PFSK-1 (cell line): ENCODE data around the gene KANSL1L.

Experiments
- FOXP2 ChIP-seq: optimal IDR thresholded peaks from 2 replicates; pipeline ENCODE3; 2011; ENCODE audit warnings: borderline replicate concordance, control low read depth, inconsistent platforms; ENCODE audit not compliant: insufficient read depth; ENCODE audit errors: extremely low read length, extremely low read depth
- POLR2AphosphoS5 ChIP-seq: IDR thresholded peaks from 2 replicates; pipeline ENCODE4 v1.6.1; 2012; ENCODE audit warnings: low read depth, mild to moderate bottlenecking, control low read depth, low read length, moderate library complexity
- SIN3A ChIP-seq: IDR thresholded peaks from 2 replicates; pipeline ENCODE4 v1.6.1; 2012; ENCODE audit warnings: mild to moderate bottlenecking, low read length, moderate library complexity, borderline replicate concordance; ENCODE audit not compliant: insufficient read depth
- TAF1 ChIP-seq: IDR thresholded peaks from 2 replicates; pipeline ENCODE4 v1.6.1; 2012; ENCODE audit warnings: low read length, control low read depth, borderline replicate concordance; ENCODE audit not compliant: insufficient read depth
- TF ChIP-seq, protein P1 (sequence below), 2 experiments: IDR thresholded peaks; 2 replicates each; pipeline versions ENCODE4 v1.6.1 to v1.8.0; 2011 to 2012; ENCODE audit warnings: low read depth in 2 of 2, low read length in 2 of 2, control low read depth in 1 of 2, inconsistent platforms in 1 of 2, mild to moderate bottlenecking in 1 of 2, moderate library complexity in 1 of 2; ENCODE audit not compliant: insufficient read depth in 1 of 2

Gene KANSL1L

DNA sequence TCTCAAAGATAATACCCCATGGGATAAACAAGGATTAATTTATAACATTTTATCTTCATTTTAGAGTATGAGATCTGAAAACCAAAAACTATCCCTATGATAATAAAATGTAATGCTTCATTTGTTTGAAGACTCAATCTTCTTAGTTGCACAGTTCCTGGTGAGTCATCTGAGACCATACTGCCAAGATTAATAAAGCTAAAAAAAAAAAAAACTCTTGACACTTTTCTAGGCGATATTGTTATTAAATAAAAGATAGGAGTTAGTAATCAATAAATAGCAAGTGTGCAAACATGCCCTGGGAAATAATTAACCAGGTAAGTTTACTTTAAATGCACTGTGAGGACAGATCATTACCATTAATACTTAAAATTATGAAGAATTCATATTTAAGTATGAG is 84.9 kb downstream of the KANSL1L start:
- TF ChIP-seq POLR2AphosphoS5 (no peak), TAF1 (no peak), SIN3A (no peak), FOXP2 (no peak)
- TF ChIP-seq, protein P1, sequence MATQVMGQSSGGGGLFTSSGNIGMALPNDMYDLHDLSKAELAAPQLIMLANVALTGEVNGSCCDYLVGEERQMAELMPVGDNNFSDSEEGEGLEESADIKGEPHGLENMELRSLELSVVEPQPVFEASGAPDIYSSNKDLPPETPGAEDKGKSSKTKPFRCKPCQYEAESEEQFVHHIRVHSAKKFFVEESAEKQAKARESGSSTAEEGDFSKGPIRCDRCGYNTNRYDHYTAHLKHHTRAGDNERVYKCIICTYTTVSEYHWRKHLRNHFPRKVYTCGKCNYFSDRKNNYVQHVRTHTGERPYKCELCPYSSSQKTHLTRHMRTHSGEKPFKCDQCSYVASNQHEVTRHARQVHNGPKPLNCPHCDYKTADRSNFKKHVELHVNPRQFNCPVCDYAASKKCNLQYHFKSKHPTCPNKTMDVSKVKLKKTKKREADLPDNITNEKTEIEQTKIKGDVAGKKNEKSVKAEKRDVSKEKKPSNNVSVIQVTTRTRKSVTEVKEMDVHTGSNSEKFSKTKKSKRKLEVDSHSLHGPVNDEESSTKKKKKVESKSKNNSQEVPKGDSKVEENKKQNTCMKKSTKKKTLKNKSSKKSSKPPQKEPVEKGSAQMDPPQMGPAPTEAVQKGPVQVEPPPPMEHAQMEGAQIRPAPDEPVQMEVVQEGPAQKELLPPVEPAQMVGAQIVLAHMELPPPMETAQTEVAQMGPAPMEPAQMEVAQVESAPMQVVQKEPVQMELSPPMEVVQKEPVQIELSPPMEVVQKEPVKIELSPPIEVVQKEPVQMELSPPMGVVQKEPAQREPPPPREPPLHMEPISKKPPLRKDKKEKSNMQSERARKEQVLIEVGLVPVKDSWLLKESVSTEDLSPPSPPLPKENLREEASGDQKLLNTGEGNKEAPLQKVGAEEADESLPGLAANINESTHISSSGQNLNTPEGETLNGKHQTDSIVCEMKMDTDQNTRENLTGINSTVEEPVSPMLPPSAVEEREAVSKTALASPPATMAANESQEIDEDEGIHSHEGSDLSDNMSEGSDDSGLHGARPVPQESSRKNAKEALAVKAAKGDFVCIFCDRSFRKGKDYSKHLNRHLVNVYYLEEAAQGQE (IDR thresholded peaks at IDR 0.05; ENCODE audit: insufficient read depth in 1 of 2, low read depth in 2 of 2, low read length in 2 of 2) = no peak

DNA sequence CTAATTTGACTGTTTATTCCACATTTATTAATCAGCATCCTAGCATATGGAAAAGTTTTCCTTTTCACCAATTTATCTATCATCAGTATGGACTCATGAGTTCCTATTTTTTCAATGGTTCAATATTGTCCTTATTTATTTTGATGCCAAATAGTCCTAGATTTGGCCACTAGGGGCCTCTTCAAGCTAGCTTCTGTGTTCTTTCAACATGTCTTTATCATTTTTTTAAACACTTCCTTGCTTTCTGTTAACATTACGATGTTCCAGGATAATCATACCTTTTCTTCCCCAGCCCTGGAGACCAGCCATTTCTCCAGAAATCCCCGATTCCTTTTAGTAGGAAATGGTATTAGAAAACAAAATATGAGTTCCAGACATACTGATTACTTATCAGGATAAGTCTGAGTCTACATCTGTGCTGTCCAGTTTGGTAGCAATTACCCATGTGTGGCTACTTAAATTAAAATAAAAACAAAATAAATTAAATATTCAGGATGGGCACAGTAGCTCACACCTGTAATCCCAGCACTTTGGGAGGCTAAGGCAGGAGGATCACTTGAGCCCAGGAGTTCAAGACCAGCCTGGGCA is 98.2 kb downstream of the KANSL1L start:
- TF ChIP-seq POLR2AphosphoS5 (no peak), SIN3A (no peak)

DNA sequence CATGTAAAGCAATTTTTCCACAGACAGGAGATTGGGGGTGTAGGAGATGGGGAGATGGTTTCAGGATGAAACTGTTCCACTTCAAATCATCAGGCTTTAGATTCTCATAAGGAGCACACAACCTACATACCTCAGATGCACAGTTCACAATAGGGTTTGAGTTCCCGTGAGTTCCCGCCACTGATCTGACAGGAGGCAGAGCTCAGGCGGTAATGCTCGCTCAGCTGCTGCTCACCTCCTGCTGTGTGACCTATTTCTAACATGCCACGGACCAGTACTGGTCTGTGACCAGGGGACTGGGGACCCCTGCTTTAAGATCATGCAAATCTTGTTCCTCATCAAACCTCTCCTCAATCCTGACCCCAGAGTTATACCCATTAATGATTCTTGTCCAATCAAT is 98.7 kb downstream of the KANSL1L start:
- TF ChIP-seq FOXP2 = no peak
- TF ChIP-seq POLR2AphosphoS5 = no peak
- TF ChIP-seq, protein P1 (IDR thresholded peaks at IDR 0.05; ENCODE audit: insufficient read depth in 1 of 2, low read depth in 2 of 2, low read length in 2 of 2) = no peak
- no peak for TF ChIP-seq TAF1
- no peak for TF ChIP-seq SIN3A

DNA sequence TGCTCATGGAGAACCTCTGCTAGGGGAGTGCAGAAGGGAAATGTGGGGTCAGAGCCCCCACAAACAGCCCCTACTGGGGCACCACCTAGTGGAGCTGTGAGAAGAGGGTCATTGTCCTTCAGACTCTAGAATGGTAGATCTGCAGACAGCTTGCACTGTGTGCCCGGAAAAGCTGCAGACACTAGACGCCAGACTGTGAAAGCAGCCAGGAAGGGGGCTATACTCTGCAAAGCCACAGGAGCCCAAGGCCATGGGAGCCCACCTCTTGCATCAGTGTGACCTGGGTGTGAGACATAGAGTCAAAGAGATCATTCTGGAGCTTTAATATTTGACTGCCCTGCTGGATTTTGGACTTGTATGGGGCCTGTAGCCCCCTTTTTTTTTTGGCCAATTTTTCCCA is 107.9 kb downstream of the KANSL1L start:
- no peak for TF ChIP-seq TAF1
- no peak for TF ChIP-seq SIN3A
- TF ChIP-seq, protein P1 (IDR thresholded peaks at IDR 0.05; ENCODE audit: insufficient read depth in 1 of 2, low read depth in 2 of 2, low read length in 2 of 2) = no peak
- TF ChIP-seq FOXP2 = no peak
- no peak for TF ChIP-seq POLR2AphosphoS5

DNA sequence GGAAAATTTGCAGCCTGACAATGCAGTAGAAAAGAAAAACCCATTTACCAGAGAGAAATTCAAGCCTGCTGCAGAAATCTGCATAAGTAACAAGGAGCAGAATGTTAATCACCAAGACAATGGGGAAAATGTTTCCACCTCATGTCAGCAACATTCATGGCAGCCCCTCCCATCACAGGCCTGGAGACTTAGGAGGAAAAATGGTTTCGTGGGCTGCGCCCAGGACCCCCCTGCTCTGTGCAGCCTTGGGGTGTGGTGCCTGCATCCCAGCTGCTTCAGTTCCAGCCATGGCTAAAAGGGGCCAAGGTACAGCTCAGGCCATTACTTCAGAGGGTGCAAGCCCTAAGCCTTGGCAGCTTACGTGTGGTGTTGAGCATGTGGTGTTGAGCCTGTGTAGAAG is 115.4 kb downstream of the KANSL1L start:
- no peak for TF ChIP-seq SIN3A
- no peak for TF ChIP-seq POLR2AphosphoS5
- TF ChIP-seq TAF1 = no peak
- TF ChIP-seq FOXP2 = no peak
- TF ChIP-seq, protein P1 (IDR thresholded peaks at IDR 0.05; ENCODE audit: insufficient read depth in 1 of 2, low read depth in 2 of 2, low read length in 2 of 2) = no peak
